ENCODE results near the gene SLC10A6. TPM values are rescaled to one million over a fixed set of nuclear protein-coding genes. Genes with fewer than 3 reads are reported as not detected.

Gene SLC10A6
- polyA plus RNA-seq, 10 donors = 0.11 to 0.33 (median 0.19) TPM; not detected in 3

- no peak for DNase-seq
Observed at GRCh38 chr4:86853209-86853608, 4.0 kb upstream of the SLC10A6 start.

DNA sequence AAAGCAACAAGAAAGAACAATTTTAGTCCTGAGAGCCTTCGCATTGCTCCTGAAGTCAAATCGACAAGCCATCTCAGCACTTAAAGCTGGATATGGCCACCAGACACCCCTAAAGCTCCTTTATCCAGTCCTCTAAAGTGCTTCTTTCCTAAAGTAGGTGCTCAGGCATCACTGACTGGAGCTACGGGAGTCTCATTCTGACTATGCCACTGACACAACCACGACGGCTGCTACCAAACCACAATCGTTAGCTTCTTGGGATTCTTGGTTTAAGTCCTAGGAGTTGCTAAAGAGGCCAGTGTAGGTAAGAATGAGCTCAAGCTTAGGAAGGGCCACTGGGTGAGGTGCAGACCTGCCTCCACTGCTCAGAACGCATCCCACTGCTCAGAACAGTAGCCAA lies 1.0 kb downstream of the SLC10A6 start:
- no peak for DNase-seq

DNA sequence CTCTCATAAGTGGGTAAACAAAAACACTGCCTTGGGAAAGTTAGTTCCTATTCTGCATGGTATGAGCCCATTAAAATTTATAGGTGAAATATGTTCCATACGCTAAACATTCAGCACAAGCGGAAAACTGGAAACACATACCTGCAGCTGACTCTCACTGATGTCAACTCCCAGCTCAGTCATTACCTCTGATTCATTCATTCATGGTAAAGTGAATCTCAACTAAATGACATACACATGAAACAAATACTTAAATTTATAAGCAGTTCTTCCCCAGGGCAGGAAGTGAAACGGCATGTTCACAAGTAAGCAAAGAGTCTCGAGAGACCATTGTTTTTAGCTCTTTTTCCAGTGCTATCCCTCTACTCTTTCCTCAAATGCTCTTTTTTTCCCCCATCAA lies 1.6 kb downstream of the SLC10A6 start:
- peak in 2 of 3 donors; percentile 34 to 56 for DNase-seq

DNA sequence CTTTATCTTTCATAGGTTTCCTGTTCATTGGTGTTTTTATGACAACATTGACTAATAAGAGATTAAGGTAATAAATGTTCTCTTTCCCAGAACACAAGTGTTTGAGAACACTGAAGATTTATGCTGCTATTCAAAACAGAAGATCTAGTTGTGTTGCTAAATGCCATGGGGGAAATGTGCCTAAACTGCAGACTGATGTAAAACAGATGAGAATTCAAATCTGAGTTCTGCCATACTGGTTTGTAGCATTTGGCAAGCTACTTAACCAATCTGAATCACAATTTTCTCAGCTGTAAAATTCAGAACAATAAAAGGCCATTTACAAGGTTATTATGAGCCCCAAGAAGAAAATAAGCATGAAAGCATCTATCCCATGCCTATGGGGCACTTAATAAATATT lies 2.3 kb downstream of the SLC10A6 start:
- DNase-seq = no peak

DNA sequence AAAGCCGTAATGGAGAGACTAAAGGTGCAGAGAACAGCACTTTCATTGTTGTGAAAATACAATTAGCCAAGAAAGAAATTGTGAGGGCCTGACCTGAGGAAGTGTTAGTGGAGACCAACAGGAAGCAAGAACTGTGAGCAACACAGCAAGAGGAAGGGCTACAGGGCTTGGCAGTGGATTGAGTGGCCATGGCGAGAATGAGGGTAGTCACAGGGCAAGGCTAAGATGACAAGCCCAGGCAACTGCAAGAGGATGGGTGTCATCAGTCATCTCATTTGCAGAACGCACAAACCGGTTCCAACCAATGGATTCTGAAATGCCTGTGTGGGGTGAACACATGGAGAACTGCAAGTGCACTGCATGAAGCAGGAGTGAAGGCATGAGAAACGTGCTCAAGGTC lies 3.6 kb downstream of the SLC10A6 start:
- no peak for DNase-seq

GRCh38 chr4:86841309-86841708 lies 7.9 kb downstream of the SLC10A6 start:
- no peak for DNase-seq

DNA sequence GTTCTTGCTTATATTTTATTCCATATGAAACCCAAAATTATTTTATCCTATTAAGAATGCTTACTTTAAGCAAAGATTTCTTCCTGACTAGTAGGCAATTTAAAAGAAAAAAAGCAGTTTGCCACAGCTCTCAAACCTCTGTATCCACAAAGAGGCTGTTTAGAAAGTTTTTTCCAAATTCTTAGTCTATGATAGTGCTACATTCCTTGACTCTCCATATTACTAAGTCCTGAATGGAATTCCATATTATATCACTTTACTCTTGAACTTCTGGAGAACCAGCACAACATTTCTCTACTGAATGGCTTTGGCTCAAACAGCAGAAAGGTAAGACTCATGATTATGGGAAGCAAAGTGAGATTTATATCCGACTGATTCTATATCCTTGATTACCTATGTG lies 8.3 kb downstream of the SLC10A6 start:
- no peak for DNase-seq

- DNase-seq = no peak
Observed at GRCh38 chr4:86837691-86838503, 11.3 kb downstream of the SLC10A6 start.

- DNase-seq = no peak
Observed at GRCh38 chr4:86835677-86836076, 13.5 kb downstream of the SLC10A6 start.

GRCh38 chr4:86834901-86835300 lies 14.3 kb downstream of the SLC10A6 start:
- DNase-seq = peak in 1 of 3 donors; percentile 23

DNA sequence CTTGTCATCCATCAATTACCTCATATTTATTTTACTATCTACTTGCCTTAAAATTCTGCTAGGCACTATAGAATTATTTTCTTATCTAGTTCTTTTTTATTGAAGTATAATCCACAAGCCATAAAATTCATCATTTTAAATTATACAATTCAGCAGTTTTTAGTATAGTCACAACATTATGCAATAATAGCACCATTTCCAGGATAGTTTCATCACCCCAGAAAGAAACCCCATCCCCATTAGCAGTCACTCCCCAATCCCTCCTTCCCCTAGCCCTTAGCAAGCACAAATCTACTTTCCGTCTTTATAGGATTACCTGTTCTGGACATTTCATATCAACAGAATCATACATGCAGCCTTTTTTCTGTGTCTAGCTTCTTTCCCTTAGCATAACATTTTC lies 15.6 kb downstream of the SLC10A6 start:
- no peak for DNase-seq

DNA sequence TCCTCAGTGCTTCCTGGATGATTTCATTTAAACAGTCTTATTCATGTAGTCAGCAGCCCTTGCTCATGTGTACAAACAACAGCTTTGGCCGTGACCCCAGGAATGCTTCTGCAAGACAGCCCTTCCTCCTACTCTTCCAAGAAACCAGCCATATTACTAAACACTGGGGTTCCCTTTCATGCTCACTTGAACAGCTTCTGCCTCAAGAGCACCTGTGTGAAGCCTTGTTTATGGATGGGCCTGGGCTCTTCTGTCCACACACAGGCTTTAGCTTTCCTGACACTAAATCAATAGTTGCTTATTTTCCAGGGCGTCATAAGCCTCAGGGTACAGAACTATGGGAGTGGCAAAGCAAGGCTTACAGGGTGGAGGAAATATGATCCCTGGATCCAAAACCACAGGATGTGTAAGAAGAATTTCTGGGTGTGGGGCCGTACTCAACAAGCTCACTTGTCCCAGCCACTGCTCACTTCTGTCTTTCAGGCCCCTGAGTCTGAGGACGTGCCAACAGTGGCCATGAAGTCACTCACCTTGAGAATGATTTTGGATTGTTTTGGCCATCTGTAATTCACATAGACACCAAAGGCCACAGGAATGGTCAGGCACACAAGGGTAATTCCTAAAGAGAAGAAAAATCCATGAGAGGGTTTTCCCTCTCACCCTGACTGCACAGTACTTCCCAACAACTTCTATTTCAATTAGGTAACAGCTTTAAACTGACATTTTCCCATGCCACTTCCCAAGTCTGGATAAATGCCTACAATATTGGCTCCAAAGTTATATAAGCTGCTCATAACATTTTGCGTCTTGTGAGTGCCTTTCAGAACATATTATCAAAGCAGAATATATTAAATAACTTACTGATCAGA lies 17.7 kb downstream of the SLC10A6 start:
- DNase-seq = peak in 2 of 3 donors; percentile 20 to 62

DNA sequence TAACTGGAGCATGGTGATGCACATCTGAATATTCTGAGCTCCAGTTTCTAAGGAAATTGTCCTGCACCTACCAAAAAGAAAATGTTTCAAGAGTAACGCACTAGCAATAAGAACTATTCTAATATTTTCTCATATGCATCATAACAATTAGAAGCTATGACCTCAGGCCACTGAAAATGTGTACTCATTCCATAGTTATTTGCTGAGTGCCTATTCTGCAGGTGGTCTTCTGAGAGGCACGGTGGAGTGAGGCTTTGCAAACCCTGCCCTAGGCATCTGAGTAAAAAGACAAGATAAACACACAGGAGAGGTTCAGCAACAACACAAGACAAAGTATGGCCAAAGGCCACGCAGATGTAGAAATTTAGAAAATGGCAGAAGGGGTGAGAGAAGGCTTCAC lies 23.7 kb downstream of the SLC10A6 start:
- no peak for DNase-seq

- no peak for DNase-seq
Observed at GRCh38 chr4:86822136-86822535, 27.0 kb downstream of the SLC10A6 start.

GRCh38 chr4:86821151-86821550 lies 28.0 kb downstream of the SLC10A6 start:
- DNase-seq = no peak

DNA sequence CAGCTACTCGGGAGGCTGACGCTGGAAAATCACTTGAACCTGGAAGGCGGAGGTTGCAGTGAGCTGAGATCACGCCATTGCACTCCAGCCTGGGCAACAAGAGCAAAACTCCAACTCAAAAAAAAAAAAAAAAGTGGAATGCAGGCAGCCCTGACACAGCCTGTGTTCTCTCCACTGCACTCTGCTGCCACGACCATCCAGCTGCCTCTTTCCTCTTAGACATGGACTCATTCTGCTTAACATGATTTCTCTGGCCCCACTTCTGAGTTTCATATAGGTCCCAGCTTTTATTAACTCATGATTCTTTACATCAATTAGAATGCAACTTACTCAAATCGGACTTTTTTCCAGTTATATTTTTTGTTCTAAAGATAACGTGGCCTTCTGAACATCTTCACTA lies 29.6 kb downstream of the SLC10A6 start:
- no peak for DNase-seq

DNA sequence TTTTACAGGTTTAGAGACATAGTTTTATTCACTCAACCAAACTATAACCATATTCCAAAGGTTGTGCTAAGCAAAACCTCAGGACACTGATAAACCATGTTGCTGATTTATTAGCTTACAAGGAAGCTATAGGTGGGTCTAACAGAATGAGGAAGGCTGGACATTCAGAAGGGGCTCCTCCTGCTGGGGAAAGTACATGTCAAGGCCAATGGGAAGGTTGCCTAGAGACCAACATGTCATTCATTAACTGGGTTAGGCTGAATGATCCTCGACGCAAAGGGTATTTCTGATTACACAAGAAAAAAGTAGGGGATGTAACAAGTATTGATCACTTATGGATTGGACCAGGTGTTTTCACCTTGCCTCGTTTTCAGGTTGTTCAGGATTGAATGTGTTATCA lies 30.3 kb downstream of the SLC10A6 start:
- DNase-seq = no peak

GRCh38 chr4:86818211-86818610 lies 31.0 kb downstream of the SLC10A6 start:
- DNase-seq = peak in 2 of 3 donors; percentile 10 to 44

DNA sequence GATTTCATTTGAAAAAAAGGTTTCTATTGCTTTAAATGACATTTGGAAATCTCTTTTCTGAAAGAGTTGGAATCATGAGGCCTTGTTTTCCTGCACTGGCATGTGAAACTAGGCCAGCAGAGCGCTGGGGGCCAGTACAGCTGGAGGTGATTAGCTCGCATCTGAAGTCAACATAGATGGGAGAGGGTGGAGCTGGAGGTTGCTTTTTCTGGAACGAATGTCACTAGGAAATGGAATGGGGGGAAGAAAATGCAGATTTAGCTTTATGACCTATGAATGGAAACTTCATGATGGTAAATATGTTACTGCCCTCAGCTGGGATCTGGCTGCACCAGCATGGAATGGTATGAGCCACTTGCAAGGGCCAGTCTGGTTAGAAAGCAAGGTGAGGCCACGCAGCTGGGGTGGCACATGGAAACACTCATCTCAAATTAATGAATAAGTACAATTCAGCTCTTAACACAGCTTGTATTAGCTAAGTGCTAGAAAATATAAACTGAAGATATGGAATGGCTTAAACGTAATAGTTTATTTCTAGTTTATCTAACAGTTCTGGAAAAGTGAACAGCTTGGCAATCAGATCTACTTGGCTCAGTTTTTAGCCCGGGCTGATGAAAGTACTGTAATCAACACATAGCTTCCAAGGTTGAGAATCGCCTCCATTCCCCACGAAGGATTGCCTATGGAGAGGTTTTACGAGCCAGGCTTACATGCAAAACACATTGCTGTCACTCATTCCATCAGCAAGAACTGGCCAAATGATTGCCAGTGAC lies 32.5 kb downstream of the SLC10A6 start:
- DNase-seq = peak; percentile 52 to 78 (median 70)

DNA sequence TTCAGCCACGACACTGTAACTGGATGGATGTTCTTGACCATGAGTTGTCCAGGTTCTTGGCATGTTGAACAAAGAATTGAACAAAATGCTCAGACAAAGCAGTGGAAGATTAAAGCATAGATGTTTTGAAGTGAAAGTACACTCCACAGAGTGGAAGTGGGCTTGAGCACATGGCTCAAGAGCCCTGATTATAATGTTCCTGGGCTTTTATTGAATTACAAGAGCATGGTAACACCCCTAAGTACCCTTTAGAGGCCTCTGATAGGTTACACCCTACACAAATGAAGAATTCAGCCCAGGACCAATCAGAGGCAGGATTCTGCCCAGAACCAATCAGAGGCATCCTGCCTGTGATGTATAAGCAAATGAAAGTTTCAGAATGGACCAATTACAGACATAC lies 33.5 kb downstream of the SLC10A6 start:
- no peak for DNase-seq

DNA sequence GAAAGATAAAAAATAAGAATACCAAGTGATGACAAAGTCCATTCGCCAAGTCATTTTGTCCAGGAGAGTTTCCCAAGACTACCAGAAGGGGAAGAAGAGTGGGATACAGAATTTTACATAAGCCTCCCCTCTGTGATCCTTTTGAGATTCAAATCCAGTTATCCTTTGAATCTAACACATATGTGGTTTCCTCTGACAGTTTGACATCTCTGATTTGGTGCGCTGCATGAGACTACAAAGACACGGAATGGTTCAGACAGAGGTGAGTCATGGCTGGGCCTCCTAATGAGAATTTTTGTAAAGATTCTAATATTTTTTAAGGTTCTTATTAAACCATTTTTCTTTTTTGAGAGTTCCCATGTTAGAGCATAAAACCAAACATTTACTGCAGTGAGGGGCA lies 38.3 kb downstream of the SLC10A6 start:
- no peak for DNase-seq

- DNase-seq = no peak
Observed at GRCh38 chr4:86809809-86810208, 39.4 kb downstream of the SLC10A6 start.
